OCI-LY7 (cell line): ENCODE measurements around the gene KCNT1. TPM values are rescaled to one million over a fixed set of nuclear protein-coding genes. Genes with fewer than 3 reads are reported as not detected.

ENCODE experiments used
- BruUV-seq: library from RNA; stranded (reverse); fragments of 400-500 nt; replicated peaks from 2 replicates; lab custom pipeline; 2021; lab: Mats Ljungman, UMichigan
- CTCF ChIA-PET: fragments of 300-600 bp; sonication (Branson Sonifier 250); formaldehyde crosslinking; loops from one replicate; lab custom pipeline; 2022; ENCODE audit warnings: antibody characterized with exemption; ENCODE audit not compliant: unreplicated experiment; lab: Charles Lee
- POLR2A ChIA-PET: fragments of 300-600 bp; sonication (Branson Sonifier 250); formaldehyde crosslinking; loops from one replicate; lab custom pipeline; 2022; ENCODE audit warnings: antibody characterized with exemption; lab: Charles Lee
- DNase-seq: peaks from one replicate; pipeline ENCODE4 v3.0.0-alpha.2; 2015; ENCODE audit warnings: low spot score
- H2AFZ ChIP-seq: fragments of 200-600 bp; sonication (generic), shearing (Covaris generic); 2 replicates; pipeline ENCODE4 v1.6.1; 2014; ENCODE audit warnings: mild to moderate bottlenecking, antibody characterized with exemption, low read length, moderate library complexity
- H3K27ac ChIP-seq: fragments of 200-600 bp; sonication (generic); 2 replicates; pipeline ENCODE4 v1.5.1; 2014; ENCODE audit warnings: mixed run types, low read depth, mild to moderate bottlenecking, moderate library complexity, low read length, inconsistent platforms; ENCODE audit not compliant: poor library complexity, severe bottlenecking
- H3K36me3 ChIP-seq: fragments of 200-600 bp; sonication (generic); 2 replicates; pipeline ENCODE4 v1.6.1; 2014; ENCODE audit warnings: mild to moderate bottlenecking, antibody characterized with exemption, low read length, moderate library complexity, mixed read lengths; ENCODE audit not compliant: insufficient read depth
- H3K4me1 ChIP-seq: fragments of 200-600 bp; sonication (generic); 2 replicates; pipeline ENCODE4 v1.5.1; 2014; ENCODE audit warnings: mild to moderate bottlenecking, low read length; ENCODE audit not compliant: insufficient read depth, poor library complexity, severe bottlenecking
- H3K4me2 ChIP-seq: fragments of 200-600 bp; sonication (generic); 2 replicates; pipeline ENCODE4 v1.6.1; 2014; ENCODE audit warnings: mild to moderate bottlenecking, low read length
- H3K4me3 ChIP-seq: fragments of 200-600 bp; sonication (generic); 2 replicates; pipeline ENCODE4 v1.5.1; 2014; ENCODE audit warnings: mild to moderate bottlenecking, low read depth, low read length; ENCODE audit not compliant: poor library complexity, severe bottlenecking
- H3K79me2 ChIP-seq: fragments of 200-600 bp; sonication (generic); 2 replicates; pipeline ENCODE4 v1.6.1; 2016; ENCODE audit warnings: low read depth, mild to moderate bottlenecking, low read length, moderate library complexity, mixed read lengths; ENCODE audit not compliant: insufficient read depth
- H3K9me2 ChIP-seq: fragments of 200-600 bp; sonication (generic); 2 replicates; pipeline ENCODE4 v1.6.1; 2016; ENCODE audit warnings: mild to moderate bottlenecking, low read length, mixed read lengths; ENCODE audit not compliant: insufficient read depth
- H3K9me3 ChIP-seq: fragments of 200-600 bp; sonication (generic); 2 replicates; pipeline ENCODE4 v1.6.1; 2014; ENCODE audit warnings: mild to moderate bottlenecking, mixed run types, low read length, mixed read lengths
- H4K20me1 ChIP-seq: fragments of 200-600 bp; sonication (generic); 2 replicates; pipeline ENCODE4 v1.6.1; 2014; ENCODE audit warnings: mild to moderate bottlenecking, antibody characterized with exemption, low read length, moderate library complexity, mixed read lengths; ENCODE audit not compliant: insufficient read depth
- EZH2phosphoT487 ChIP-seq: fragments of 200-600 bp; sonication (generic); IDR thresholded peaks from 2 replicates; pipeline ENCODE4 v1.6.1; 2018; ENCODE audit warnings: low read depth, borderline replicate concordance, mild to moderate bottlenecking, mixed run types, antibody characterized with exemption, low read length, moderate library complexity, mixed read lengths
- intact Hi-C: fragments of 100-400 bp; cut with micrococcal nuclease; formaldehyde crosslinking; loops from one replicate; pipeline ENCODE4 v1.10.0; 2022; ENCODE audit not compliant: unreplicated experiment
- total RNA-seq, 2 experiments: library from RNA; depleted of rRNA in 1 of 2; stranded (reverse); fragments of >200 nt in 1 of 2; shearing (Covaris generic) in 1 of 2; gene quantifications; 2 replicates each; pipeline ENCODE4 v1.2.3, GENCODE V29; 2014 to 2022
- TF ChIP-seq, protein P1 (sequence below): fragments of 200-600 bp; sonication (generic); conservative IDR thresholded peaks from 2 replicates; pipeline ENCODE4 v1.5.1; 2014; ENCODE audit warnings: mild to moderate bottlenecking, antibody characterized with exemption, low read length, moderate library complexity, mixed read lengths

The KCNT1 gene
- total RNA-seq, 2 experiments from 2014 or later = not detected

DNA sequence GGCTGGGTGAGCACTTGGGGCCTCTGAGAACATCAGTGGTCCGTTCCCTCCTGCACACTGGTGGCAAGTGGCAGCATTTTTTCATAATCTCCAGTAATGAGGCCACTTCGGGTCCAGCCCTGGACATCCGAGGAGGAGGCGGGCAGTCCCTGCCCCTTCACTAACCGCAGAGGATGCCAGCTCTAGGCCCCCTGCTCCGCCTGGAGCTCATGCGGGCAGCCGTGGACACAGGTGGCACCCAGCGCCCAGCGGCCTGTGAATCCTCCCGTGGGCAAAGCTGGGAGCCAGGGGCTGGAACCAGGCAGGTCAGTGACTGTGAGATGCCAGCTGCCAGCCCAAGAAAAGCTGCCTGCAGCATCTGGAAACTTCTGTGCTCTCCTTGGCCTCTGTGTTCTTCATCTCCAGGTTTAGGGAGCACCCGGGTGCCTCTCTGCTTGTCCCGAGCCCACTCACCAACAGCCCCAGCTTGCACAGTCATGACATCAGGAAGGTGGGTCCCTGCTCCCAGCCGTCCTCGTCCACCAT is 92.4 kb downstream of the KCNT1 start:
- POLR2A ChIA-PET = no interaction called here
- Histone ChIP-seq H2AFZ (no peak overlapping the region), H3K79me2 (no peaks in the 10 kb centered on the region), H3K9me3 (no peaks in the 10 kb centered on the region), H3K4me2 (no peak overlapping the region), H3K27ac (no peak overlapping the region), H3K4me1 (no peaks in the 10 kb centered on the region), H3K36me3 (no peaks in the 10 kb centered on the region), H3K9me2 (no peaks in the 10 kb centered on the region), H3K4me3 (no peak overlapping the region), H4K20me1 (no peaks in the 10 kb centered on the region)
- intact Hi-C loops = no loop called here
- no peak for DNase-seq
- CTCF ChIA-PET = no interaction called here
- no TSS peak for BruUV-seq
- TF ChIP-seq, protein P1, sequence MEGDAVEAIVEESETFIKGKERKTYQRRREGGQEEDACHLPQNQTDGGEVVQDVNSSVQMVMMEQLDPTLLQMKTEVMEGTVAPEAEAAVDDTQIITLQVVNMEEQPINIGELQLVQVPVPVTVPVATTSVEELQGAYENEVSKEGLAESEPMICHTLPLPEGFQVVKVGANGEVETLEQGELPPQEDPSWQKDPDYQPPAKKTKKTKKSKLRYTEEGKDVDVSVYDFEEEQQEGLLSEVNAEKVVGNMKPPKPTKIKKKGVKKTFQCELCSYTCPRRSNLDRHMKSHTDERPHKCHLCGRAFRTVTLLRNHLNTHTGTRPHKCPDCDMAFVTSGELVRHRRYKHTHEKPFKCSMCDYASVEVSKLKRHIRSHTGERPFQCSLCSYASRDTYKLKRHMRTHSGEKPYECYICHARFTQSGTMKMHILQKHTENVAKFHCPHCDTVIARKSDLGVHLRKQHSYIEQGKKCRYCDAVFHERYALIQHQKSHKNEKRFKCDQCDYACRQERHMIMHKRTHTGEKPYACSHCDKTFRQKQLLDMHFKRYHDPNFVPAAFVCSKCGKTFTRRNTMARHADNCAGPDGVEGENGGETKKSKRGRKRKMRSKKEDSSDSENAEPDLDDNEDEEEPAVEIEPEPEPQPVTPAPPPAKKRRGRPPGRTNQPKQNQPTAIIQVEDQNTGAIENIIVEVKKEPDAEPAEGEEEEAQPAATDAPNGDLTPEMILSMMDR = no peak

DNA sequence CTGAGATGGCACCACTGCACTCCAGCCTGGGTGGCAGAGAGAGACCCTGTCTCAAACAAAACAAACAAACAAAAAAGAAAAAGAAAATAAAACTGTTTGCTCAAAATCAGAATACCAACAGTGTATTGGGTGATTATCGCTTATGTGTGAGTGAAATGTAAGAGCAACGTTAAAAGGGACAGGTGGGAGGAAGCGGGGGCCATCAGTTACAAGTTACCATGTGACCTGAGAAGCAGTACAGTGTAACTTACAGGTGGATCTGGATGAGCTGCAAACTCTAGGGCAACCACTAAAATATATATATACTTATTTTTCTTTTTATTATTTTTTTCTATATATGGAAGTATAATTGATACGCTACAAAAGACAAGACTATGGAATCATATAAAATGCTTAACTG is 93.4 kb downstream of the KCNT1 start:
- CTCF ChIA-PET = no interaction called here
- no TSS peak for BruUV-seq

DNA sequence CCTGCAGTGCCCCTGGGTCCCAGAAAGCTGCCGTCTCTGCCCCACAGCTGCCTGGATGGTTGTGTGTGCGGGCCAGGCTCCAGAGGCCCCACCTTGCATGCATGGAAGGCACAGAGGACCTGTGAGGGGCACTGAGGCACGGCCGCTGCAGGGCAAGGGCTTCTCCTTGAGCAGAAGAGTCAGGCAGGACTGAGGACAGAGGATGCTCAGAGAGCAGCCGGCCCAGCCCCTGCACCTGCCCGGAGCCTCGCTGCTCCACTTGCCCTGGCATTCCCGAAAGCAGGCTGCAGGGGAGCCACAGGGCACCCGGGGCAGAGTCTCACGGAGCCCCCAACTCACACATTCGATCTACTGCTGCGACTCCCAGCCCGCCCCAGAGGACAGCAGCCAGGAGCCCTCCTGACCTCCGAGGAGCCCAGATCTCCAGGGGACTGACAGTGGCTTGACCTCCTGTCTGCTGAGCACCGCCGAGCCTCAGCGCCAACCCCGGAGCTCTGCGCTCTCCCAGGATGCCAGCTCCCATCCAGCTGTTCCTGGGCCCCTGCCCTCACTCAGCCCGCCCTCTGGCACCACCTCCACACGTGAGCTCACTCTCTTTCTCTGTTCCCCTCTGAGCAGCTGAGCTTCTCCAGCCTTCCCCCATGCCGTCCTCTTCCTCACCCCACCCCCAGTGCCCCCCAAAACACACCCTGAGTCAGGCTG is 95.0 kb downstream of the KCNT1 start:
- ChIA-PET CTCF (no interaction called here), POLR2A (no interaction called here)
- TF ChIP-seq EZH2phosphoT487 = no peak
- TF ChIP-seq, protein P1 = no peak
- H2AFZ ChIP-seq = no peak overlapping the region
- intact Hi-C loops = loop anchor here (1.0 kb wide), 1 partner anchor 128 kb away; no protein-coding TSS in a partner anchor
- H3K79me2 ChIP-seq = no peaks in the 10 kb centered on the region
- H3K9me3 ChIP-seq = no peaks in the 10 kb centered on the region
- H3K27ac ChIP-seq = no peak overlapping the region
- no peak overlapping the region for H3K4me3 ChIP-seq
- no peaks in the 10 kb centered on the region for H4K20me1 ChIP-seq
- no peaks in the 10 kb centered on the region for H3K9me2 ChIP-seq
- H3K36me3 ChIP-seq = no peaks in the 10 kb centered on the region
- no TSS peak for BruUV-seq
- no peaks in the 10 kb centered on the region for H3K4me1 ChIP-seq
- DNase-seq = no peak
- H3K4me2 ChIP-seq = no peak overlapping the region

More for the DNA sequence above, 93.4 kb downstream of the KCNT1 start:
- no peak for DNase-seq
- Histone ChIP-seq H3K4me2 (no peak overlapping the region), H3K36me3 (no peaks in the 10 kb centered on the region), H3K9me3 (no peaks in the 10 kb centered on the region), H3K4me1 (no peaks in the 10 kb centered on the region), H3K27ac (no peak overlapping the region), H3K79me2 (no peaks in the 10 kb centered on the region), H3K4me3 (no peak overlapping the region), H4K20me1 (no peaks in the 10 kb centered on the region), H2AFZ (no peak overlapping the region), H3K9me2 (no peaks in the 10 kb centered on the region)
- no peak for TF ChIP-seq EZH2phosphoT487
- TF ChIP-seq, protein P1 = no peak
- POLR2A ChIA-PET = no interaction called here
- intact Hi-C loops = no loop called here
